ENCODE results near the gene TNS3.

DNA sequence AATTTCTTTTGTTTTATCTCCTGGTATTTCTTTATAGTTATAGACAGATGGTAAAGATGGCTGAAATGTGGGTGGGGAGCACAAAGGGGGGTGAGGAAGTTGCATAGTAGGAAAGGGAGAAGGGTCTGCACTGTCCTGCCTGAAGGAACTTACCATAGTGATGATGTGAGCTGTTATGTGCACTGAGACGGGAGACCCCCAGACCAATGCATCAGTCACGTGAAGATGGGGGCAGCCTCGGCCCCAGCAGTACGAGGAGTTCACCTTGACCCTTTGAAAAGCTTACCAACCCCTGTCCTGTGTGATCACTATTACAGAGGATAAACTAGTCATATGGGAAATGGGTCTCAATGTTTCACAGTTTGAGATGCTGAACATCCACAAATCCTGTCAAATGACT, 316.3 kb downstream of the TNS3 start:
- TF ChIP-seq, protein P1, sequence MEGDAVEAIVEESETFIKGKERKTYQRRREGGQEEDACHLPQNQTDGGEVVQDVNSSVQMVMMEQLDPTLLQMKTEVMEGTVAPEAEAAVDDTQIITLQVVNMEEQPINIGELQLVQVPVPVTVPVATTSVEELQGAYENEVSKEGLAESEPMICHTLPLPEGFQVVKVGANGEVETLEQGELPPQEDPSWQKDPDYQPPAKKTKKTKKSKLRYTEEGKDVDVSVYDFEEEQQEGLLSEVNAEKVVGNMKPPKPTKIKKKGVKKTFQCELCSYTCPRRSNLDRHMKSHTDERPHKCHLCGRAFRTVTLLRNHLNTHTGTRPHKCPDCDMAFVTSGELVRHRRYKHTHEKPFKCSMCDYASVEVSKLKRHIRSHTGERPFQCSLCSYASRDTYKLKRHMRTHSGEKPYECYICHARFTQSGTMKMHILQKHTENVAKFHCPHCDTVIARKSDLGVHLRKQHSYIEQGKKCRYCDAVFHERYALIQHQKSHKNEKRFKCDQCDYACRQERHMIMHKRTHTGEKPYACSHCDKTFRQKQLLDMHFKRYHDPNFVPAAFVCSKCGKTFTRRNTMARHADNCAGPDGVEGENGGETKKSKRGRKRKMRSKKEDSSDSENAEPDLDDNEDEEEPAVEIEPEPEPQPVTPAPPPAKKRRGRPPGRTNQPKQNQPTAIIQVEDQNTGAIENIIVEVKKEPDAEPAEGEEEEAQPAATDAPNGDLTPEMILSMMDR (IDR thresholded peaks at IDR 0.05; ENCODE audit: insufficient read depth, low read length), result no peak
- TF ChIP-seq POLR2AphosphoS5 (IDR thresholded peaks at IDR 0.05; ENCODE audit: low read depth), result no peak

Measured in HL-60 (cell line).